GM21423 (cell line): ENCODE data around the gene FOXK1.
"Not testable (repeated sequence)": the region's sequence is repeated elsewhere in the genome, so short reads cannot be mapped to it uniquely, and the experiment has no call there.

Source experiments
- ATAC-seq: cut with Tn5 transposase; IDR thresholded peaks from one replicate; pipeline ENCODE4 v1.9.1; 2021; ENCODE audit warnings: mild to moderate bottlenecking, moderate library complexity; ENCODE audit not compliant: unreplicated experiment

The FOXK1 gene

GRCh38 chr7:4782333-4783291, 100.5 kb downstream of the FOXK1 start:
- ATAC-seq: no peak

DNA sequence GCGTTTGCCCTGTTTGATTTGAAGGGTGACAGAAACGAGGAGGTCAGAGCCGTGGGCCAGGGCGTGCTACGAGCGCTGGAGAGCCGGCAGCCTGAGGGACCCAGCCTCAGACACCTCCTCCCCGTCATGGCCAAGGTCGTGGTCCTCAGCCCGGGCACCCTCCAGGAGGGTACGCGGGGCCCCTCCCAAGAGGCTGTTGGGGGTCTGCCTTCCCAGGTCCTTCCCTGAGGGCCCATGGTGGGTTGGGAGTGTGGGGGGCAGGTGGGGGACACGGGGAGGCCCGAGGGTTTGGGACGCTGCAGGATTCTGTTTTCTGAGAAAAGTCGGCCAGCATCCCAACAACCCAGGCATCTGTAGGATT, 101.2 kb downstream of the FOXK1 start:
- no peak for ATAC-seq

GRCh38 chr7:4783762-4784351, 101.8 kb downstream of the FOXK1 start:
- no peak for ATAC-seq

DNA sequence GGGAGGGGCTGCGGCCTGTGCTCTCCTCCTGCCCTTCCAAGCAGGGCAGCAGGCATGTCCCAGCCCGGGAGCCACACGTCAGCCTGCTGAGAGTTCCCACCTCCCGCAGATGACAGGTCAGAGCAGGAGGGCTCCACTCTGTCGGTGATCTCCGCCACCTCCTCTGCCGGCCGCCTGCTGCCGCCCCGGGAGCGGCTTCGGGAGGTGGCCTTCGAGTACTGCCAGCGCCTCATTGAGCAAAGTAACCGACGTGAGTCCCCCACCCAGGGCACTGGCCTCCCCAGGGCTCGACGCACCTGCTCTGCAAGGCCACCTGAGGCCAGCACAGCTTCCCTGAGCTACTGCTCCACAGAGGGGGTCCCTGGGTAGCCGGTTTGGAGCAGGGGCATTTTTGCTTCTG, 102.7 kb downstream of the FOXK1 start:
- ATAC-seq: no peak

DNA sequence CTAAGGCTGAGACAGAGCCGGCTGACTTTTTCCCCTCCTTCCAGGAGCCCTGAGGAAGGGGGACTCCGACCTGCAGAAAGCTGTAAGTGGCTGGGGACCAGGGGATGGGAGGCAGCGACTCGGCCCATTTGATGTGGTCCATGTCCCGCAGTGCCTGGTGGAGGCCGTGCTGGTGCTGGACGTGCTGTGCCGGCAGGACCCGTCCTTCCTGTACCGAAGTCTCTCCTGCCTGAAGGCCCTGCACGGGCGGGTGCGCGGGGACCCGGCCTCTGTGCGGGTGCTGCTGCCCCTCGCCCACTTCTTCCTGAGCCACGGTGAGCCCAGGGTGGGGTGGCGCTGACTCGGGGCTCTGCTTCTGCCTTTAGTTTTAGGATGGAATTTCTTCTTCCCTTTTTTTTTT, 103.3 kb downstream of the FOXK1 start:
- ATAC-seq: no peak

GRCh38 chr7:4786015-4786414, 103.9 kb downstream of the FOXK1 start:
- no peak for ATAC-seq

DNA sequence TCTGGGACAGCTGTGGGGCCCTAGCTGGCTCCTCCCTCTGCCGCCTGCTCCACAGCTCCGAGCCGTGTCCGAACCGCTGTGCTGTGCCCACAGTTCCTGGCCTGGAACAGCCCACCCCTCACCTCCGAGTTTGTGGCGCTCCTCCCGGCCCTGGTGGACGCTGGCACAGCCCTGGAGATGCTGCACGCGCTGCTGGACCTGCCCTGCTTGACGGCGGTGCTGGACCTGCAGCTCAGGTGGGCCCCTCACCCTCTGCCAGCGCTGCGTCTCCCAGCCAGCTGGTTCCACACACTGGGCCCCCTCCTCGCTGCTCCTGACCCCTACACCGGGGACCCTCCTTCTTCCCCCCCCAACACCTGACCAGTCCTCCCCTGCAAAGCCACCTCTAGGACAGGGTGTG, 105.4 kb downstream of the FOXK1 start:
- no peak for ATAC-seq

DNA sequence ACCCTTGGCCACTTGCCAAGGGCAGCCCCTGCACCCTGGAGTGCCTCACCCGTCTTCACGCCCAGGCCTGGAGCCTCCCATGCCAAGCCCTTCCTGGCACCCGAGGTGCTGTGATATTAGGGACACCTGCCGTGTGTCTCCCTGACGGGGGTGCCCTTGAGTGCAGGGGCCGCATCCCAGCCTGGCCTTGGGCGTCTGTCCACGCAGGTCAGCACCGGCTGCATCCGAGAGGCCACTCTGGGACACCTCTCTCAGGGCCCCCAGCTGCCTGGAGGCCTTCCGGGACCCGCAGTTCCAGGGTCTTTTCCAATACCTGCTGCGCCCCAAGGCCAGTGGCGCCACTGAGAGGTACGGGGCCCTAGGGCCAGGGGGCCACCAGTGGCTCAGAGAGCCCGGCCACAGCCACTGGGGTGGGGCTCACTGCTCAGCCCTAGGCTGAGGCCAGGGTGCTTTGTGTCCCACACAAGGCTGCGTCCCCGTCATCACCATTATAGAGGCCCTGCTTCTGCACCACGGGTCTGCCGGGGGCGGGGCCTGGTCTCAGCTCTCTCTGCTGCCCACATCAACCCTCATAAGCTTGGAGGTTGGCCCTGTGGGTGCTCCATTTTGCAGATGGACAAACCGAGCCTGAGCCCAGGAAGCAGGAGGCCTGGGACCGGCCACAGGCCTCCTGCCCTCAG, 106.0 kb downstream of the FOXK1 start:
- no peak for ATAC-seq

DNA sequence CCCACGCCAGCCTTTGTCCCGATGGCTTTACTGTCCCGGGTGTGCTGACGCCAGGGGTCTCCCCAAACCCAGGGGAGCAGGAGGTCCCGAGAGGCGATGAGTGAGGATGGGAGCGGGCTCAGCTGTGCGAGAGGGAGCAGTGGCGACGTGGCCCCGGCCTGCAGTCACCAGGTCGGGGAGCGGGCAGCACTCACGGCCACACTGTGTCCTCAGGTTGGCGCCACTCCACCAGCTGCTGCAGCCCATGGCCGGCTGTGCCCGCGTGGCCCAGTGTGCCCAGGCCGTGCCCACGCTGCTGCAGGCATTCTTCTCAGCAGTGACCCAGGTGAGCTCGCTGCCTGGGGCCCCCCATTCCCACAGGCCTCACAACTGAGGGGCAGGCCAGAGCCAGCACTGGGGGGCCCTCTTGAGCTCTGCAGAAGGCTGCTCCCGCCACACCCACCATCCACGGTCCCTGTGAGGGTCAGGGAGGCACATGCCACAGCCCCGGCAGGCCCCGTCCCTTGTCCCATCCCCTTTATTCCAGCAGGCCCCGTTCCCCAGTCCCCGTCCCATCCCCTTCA, 106.6 kb downstream of the FOXK1 start:
- no peak for ATAC-seq

DNA sequence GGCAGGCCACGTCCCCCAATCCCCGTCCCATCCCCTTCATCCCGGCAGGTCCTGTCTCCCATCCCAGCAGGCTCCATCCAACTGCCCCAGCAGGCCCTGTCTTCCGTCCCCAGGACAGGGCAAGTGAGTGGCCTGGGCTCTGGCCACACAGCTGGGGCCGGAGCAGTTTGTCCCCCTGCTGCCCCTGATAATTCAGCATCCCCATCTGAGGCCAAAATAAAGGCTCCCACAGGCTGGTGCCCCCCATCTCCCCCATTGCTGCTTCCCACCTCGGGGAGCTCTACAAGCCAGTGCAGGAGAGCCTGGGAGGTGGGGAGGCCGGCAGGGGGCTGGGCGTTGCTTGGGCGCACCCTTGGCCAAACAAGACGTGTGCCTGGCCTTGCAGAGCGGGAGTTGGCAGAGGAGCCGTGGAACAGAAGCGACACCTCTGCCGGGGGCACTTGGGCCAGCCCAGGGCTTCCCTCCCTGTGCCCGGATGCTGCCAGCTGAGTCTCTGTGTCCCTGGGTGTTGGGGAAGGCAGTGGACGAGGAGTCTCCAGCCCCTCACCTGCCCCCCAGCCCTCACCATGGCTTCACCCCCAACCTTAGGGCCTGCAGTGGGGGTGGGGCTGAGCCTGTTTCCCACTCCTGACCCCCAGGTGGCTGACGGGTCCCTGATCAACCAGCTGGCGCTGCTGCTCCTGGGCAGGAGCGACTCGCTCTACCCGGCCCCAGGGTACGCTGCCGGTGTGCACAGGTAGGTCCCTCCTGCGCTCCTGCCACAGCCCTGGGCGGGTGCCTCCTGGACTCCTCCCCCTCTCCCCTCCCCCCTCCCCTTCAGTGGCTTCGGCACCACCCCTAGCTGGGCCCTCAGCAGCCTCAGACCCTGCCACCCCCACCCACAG, 107.3 kb downstream of the FOXK1 start:
- ATAC-seq: no peak

DNA sequence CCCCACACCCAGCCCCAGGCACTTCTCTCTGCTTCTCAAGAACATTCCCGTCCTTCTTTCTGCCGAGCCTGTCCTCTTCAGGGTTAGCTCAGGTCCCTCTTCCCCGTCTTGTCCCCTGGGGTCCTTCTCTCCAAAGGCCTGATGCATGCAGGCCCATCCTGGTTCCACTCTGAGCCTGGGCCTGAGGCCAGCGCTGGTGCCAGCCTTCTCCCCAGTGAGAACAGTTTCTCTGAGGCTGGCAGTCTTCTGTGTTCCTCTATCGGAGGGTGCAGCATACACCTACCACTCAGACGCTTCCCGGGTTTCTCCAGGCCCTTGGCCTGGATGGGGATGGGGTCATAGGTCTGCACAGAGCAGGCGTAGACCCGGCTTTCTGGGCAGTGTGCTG, 108.0 kb downstream of the FOXK1 start:
- ATAC-seq: no peak

DNA sequence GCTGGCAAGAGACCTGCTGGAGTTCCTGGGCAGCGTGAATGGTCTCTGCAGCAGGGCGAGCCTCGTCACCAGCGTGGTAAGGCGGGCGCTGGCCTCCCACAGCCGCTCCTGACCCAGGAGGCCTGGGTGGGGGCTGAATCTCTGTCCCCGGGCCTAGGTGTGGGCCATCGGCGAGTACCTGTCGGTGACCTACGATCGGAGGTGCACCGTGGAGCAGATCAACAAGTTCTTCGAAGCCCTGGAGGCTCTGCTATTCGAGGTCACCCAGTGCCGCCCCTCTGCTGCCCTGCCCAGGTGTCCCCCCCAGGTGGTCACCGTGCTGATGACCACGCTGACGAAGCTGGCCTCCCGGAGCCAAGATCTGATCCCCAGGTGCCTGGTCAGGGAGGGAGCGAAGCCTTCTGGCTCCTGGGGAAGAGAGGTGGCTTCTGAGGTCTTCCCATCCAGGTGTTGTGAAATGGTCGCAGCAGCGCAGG, 108.5 kb downstream of the FOXK1 start:
- ATAC-seq: no peak

DNA sequence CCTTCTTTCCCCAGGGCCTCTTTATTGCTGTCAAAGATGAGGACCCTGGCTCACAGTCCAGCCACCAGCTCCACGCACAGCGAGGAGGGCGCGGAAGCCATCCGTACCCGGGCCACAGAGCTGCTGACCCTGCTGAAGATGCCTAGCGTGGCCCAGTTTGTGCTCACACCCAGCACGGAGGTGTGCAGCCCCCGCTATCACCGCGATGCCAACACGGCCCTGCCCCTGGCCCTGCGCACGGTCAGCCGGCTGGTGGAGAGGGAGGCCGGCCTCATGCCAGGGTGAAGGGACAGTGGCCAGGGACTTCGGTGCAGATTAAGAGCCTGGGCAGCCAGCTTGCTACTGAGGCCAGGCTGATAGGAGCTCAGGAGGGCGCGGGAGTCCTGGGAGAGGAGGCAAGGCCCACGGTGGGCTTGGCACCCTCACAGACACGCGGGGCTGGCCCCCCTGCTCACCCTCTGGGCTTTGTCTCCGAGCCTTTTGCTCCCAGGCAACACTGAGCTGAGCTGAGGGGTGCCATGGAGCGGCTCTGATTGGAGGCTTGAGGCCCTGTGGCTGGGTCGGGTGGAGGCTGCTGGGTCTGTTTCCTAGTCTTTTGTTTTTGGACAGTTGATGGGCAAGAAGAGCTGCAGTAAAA, 109.1 kb downstream of the FOXK1 start:
- no peak for ATAC-seq

- ATAC-seq: no peak
Observed at GRCh38 chr7:4791738-4792536, 109.8 kb downstream of the FOXK1 start.

- ATAC-seq: no peak
Observed at GRCh38 chr7:4792537-4793126, 110.5 kb downstream of the FOXK1 start.

DNA sequence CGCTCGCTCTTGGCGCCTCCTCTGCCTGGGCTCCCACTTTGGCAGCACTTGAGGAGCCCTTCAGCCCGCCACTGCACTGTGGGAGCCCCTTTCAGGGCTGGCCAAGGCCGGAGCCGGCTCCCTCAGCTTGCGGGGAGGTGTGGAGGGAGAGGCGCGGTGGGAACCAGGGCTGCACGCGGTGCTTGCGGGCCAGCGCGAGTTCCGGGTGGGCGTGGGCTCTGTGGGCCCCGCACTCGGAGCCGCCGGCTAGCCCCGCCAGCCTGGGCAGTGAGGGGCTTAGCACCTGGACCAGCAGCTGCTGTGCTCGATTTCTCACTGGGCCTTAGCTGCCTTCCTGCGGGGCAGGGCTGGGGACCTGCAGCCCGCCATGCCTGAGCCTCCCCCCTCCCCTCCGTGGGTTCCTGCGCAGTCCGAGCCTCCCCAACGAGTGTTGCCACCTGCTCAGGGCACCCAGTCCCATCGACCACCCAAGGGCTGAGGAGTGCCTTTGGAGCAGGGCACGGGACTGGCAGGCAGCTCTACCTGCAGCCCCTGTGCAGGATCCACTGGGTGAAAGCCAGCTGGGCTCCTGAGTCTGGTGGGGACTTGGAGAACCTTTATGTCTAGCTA, 111.4 kb downstream of the FOXK1 start:
- ATAC-seq: not testable (repeated sequence)

DNA sequence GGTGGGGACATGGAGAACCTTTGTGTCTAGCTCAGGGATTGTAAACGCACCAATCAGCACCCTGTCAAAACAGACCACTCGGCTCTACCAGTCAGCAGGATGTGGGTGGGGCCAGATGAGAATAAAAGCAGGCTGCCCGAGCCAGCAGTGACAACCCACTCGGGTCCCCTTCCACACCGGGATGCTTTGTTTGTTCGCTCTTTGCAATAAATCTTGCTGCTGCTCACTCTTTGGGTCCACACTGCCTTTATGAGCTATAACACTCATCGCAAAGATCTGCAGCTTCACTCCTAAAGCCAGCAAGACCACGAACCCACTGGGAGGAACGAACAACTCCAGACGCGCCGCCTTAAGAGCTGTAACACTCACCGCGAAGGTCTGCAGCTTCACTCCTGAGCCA, 112.1 kb downstream of the FOXK1 start:
- not testable (repeated sequence) for ATAC-seq

DNA sequence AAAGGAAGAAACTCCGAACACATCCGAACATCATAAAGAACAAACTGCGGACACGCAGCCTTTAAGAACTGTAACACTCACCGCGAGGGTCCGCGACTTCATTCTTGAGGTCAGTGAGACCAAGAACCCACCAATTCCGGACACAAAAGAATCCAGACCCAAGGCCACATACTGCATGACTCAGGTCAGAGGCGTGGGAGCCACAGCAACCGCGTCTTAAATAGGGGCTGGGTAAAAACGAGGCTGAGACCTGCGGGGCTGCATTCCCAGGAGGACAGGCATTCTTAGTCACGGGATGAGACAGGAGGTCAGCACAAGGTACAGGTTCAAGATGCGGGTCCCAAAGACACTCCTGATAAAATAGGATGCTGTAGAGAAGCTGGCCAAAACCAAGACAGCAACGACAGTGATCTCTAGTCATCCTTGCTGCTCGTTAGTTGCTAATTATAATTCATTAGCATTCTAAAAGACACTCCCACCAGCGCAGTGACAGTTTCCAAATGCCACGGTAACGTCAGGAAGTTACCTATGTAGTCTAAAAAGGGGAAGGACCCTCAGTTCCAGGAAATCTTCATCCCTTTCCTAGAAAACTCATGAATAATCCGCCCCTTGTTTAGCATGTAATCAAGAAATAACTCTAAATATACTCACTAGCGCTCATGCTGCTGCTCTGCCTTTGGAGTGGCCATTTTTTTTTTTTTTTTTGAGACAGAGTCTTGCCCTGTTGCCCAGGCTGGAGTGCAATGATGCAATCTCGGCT, 112.7 kb downstream of the FOXK1 start:
- ATAC-seq: no peak
